HepG2 (cell line): ENCODE data around the gene STK17A. TPM values are rescaled to one million over a fixed set of nuclear protein-coding genes. Genes with fewer than 3 reads are reported as not detected.

Experiments
- ATAC-seq: fragments of 200-7000 bp; cut with Tn5 transposase; 3 replicates; pipeline ENCODE4 v1.9.1; 2020; ENCODE audit warnings: mild to moderate bottlenecking, moderate library complexity
- BruUV-seq: library from RNA; stranded (reverse); fragments of 400-500 nt; replicated peaks from 2 replicates; lab custom pipeline; 2021; lab: Mats Ljungman, UMichigan
- CTCF ChIA-PET: fragments of 300-600 bp; formaldehyde crosslinking; extraction: SDS; loops from one replicate; lab custom pipeline; 2021; ENCODE audit warnings: low total read pairs, inconsistent platforms, low intra/inter-chr PET ratio; lab: Yijun Ruan, JAX
- POLR2A ChIA-PET: fragments of 350-600 bp; sonication (Branson Sonifier 250); formaldehyde crosslinking; loops from one replicate; lab custom pipeline; 2020; ENCODE audit warnings: antibody characterized with exemption, inconsistent platforms; lab: Yijun Ruan, JAX
- DNase-seq: peaks from one replicate; pipeline ENCODE4 v3.0.0-alpha.2; 2015; ENCODE audit warnings: low spot score
- FAIRE-seq: peaks from 3 replicates; lab custom pipeline; 2011; peaks lifted over from hg19 to GRCh38; lab: Jason Lieb, UNC
- H2AFZ ChIP-seq: one replicate; pipeline ENCODE4 v1.6.1; 2011; ENCODE audit warnings: low read length, inconsistent platforms
- H3K27ac ChIP-seq: fragments of 300-600 bp; 3 replicates; pipeline ENCODE4 v1.8.0; 2011; ENCODE audit warnings: mixed run types, mild to moderate bottlenecking, mixed read lengths, low read length, inconsistent platforms; ENCODE audit not compliant: insufficient read depth; ENCODE audit errors: extremely low read length
- H3K27me3 ChIP-seq, 2 experiments: fragments of 200-600 bp in 1 of 2; 2 replicates in 1 of 2; 3 replicates in 1 of 2; pipeline versions ENCODE4 v1.6.0 to v1.8.0; 2011; ENCODE audit warnings: low read length in 2 of 2, mild to moderate bottlenecking in 2 of 2, moderate library complexity in 2 of 2, inconsistent platforms in 1 of 2; ENCODE audit not compliant: insufficient read depth in 2 of 2, control insufficient read depth in 1 of 2
- H3K36me3 ChIP-seq, 2 experiments: fragments of 200-600 bp in 1 of 2; replicated peaks in 1 of 2; 2 replicates in 1 of 2; 3 replicates in 1 of 2; pipeline versions ENCODE4 v1.5.1 to v1.8.0; 2011; ENCODE audit warnings: low read length in 2 of 2, inconsistent platforms in 1 of 2; ENCODE audit not compliant: insufficient read depth in 2 of 2, control insufficient read depth in 1 of 2
- H3K4me1 ChIP-seq: 2 replicates; pipeline ENCODE4 v1.5.1; 2012; ENCODE audit warnings: low read length, inconsistent platforms; ENCODE audit not compliant: insufficient read depth
- H3K4me2 ChIP-seq: 2 replicates; pipeline ENCODE4 v1.6.0; 2011; ENCODE audit warnings: low read depth, low read length, inconsistent platforms
- H3K4me3 ChIP-seq, 3 experiments: fragments of 200-600 bp in 1 of 3; sonication (generic), shearing (Covaris generic) in 1 of 3; replicated peaks in 1 of 3; 2 replicates each; pipeline ENCODE4 v1.5.1; 2011 to 2016; ENCODE audit warnings: low read length in 3 of 3, inconsistent platforms in 2 of 3, low read depth in 2 of 3, mild to moderate bottlenecking in 2 of 3, control low read depth in 1 of 3, mixed read lengths in 1 of 3; ENCODE audit not compliant: insufficient read depth in 1 of 3
- H3K79me2 ChIP-seq: one replicate; pipeline ENCODE4 v1.6.1; 2011; ENCODE audit warnings: low read length, inconsistent platforms; ENCODE audit not compliant: insufficient read depth
- H3K9ac ChIP-seq: 2 replicates; pipeline ENCODE4 v1.6.0; 2011; ENCODE audit warnings: mild to moderate bottlenecking, low read depth, low read length, inconsistent platforms; ENCODE audit not compliant: insufficient read depth
- H3K9me3 ChIP-seq: 2 replicates; pipeline ENCODE4 v1.5.1; 2012; ENCODE audit warnings: mild to moderate bottlenecking, low read length
- H4K20me1 ChIP-seq: 2 replicates; pipeline ENCODE4 v1.6.0; 2011; ENCODE audit warnings: inconsistent platforms, mild to moderate bottlenecking, low read length, moderate library complexity; ENCODE audit not compliant: insufficient read depth
- BRCA1 ChIP-seq: sonication (generic); formaldehyde crosslinking; IDR thresholded peaks from 2 replicates; pipeline ENCODE4 v1.4.0; 2020; ENCODE audit warnings: missing genetic modification reagents
- HIVEP1 ChIP-seq: sonication (generic); formaldehyde crosslinking; IDR thresholded peaks from 2 replicates; pipeline ENCODE4 v1.4.0; 2020; ENCODE audit warnings: mild to moderate bottlenecking, missing genetic modification reagents
- HOMEZ ChIP-seq: IDR thresholded peaks from 2 replicates; pipeline ENCODE4 v1.6.1; 2016; ENCODE audit warnings: low read depth
- KLF6 ChIP-seq: IDR thresholded peaks from 2 replicates; pipeline ENCODE4 v1.8.0; 2016; ENCODE audit warnings: missing biosample characterization, missing genetic modification reagents
- MAFK ChIP-seq, 2 experiments: IDR thresholded peaks in 1 of 2; conservative IDR thresholded peaks in 1 of 2; 2 replicates each; pipeline ENCODE4 v1.6.1; 2011; ENCODE audit warnings: improper control_type of control experiment in 2 of 2, low read length in 2 of 2
- MEIS1 ChIP-seq: sonication (generic); formaldehyde crosslinking; IDR thresholded peaks from 2 replicates; pipeline ENCODE4 v1.9.0; 2021; ENCODE audit warnings: mild to moderate bottlenecking, missing genetic modification reagents, moderate library complexity, borderline replicate concordance
- RXRA ChIP-seq: sonication (generic); formaldehyde crosslinking; IDR thresholded peaks from 2 replicates; pipeline ENCODE4 v1.5.1; 2020; ENCODE audit warnings: missing genetic modification reagents
- SMC3 ChIP-seq: IDR thresholded peaks from 2 replicates; pipeline ENCODE4 v1.6.1; 2011; ENCODE audit warnings: low read length, improper control_type of control experiment
- TOPORS ChIP-seq: sonication (generic); formaldehyde crosslinking; IDR thresholded peaks from 2 replicates; pipeline ENCODE4 v1.8.0; 2023; ENCODE audit warnings: mild to moderate bottlenecking, missing genetic modification reagents
- TSC22D2 ChIP-seq: sonication (generic); formaldehyde crosslinking; IDR thresholded peaks from 2 replicates; pipeline ENCODE4 v1.5.1; 2020; ENCODE audit warnings: missing genetic modification reagents, mild to moderate bottlenecking, borderline replicate concordance
- ZNF574 ChIP-seq: sonication (generic); formaldehyde crosslinking; IDR thresholded peaks from 2 replicates; pipeline ENCODE4 v1.4.0; 2020; ENCODE audit warnings: missing genetic modification reagents
- WGBS: methylation state at CpG from one replicate; pipeline ENCODE4 v1.1.6; 2017; ENCODE audit warnings: low lambda C conversion rate; 5-methylcytosine and 5-hydroxymethylcytosine counted together
- in situ Hi-C: cut with HindIII; loops from 2 replicates; pipeline ENCODE4 v1.10.0; 2017; ENCODE audit warnings: low pct_unique_long_range_greater_than_20kb; ENCODE audit not compliant: extremely low pct_ligation_motif_present
- intact Hi-C: fragments of 100-400 bp; cut with micrococcal nuclease; formaldehyde crosslinking; loops from one replicate; pipeline ENCODE4 v1.10.0; 2022; ENCODE audit not compliant: unreplicated experiment
- polyA plus RNA-seq, 8 experiments: library from polyadenylated mRNA; depleted of rRNA in 3 of 8; stranded (reverse) in 7 of 8; unstranded in 1 of 8; fragments of >200 nt; fragmentation: Illumina TruSeq in 4 of 8; extraction: Trizol in 4 of 8; gene quantifications; 2 replicates each; pipeline versions ENCODE4 v1.2.1 to v1.2.3, GENCODE V29; 2011 to 2016; ENCODE audit warnings: low read depth in 4 of 8, missing spikeins in 1 of 8, mixed read lengths in 1 of 8; ENCODE audit not compliant: insufficient read depth in 1 of 8
- total RNA-seq, 5 experiments: library from RNA; depleted of rRNA; stranded (reverse); fragments of >200 nt; fragmentation: Illumina TruSeq; extraction: Trizol; gene quantifications; 2 replicates each; pipeline ENCODE4 v1.2.3, GENCODE V29; 2016; ENCODE audit warnings: low read depth in 1 of 5
- TF ChIP-seq, protein P1 (sequence below): sonication (generic); formaldehyde crosslinking; IDR thresholded peaks from 2 replicates; pipeline ENCODE4 v1.4.0; 2020; ENCODE audit warnings: mild to moderate bottlenecking, missing genetic modification reagents

STK17A gene
- total and polyA plus RNA-seq, 2 of the 13 experiments (the other 11 are each of a cell fraction or from before 2014, with no cell fraction given): 18.6 to 24.3 TPM

- TF ChIP-seq, protein P1, sequence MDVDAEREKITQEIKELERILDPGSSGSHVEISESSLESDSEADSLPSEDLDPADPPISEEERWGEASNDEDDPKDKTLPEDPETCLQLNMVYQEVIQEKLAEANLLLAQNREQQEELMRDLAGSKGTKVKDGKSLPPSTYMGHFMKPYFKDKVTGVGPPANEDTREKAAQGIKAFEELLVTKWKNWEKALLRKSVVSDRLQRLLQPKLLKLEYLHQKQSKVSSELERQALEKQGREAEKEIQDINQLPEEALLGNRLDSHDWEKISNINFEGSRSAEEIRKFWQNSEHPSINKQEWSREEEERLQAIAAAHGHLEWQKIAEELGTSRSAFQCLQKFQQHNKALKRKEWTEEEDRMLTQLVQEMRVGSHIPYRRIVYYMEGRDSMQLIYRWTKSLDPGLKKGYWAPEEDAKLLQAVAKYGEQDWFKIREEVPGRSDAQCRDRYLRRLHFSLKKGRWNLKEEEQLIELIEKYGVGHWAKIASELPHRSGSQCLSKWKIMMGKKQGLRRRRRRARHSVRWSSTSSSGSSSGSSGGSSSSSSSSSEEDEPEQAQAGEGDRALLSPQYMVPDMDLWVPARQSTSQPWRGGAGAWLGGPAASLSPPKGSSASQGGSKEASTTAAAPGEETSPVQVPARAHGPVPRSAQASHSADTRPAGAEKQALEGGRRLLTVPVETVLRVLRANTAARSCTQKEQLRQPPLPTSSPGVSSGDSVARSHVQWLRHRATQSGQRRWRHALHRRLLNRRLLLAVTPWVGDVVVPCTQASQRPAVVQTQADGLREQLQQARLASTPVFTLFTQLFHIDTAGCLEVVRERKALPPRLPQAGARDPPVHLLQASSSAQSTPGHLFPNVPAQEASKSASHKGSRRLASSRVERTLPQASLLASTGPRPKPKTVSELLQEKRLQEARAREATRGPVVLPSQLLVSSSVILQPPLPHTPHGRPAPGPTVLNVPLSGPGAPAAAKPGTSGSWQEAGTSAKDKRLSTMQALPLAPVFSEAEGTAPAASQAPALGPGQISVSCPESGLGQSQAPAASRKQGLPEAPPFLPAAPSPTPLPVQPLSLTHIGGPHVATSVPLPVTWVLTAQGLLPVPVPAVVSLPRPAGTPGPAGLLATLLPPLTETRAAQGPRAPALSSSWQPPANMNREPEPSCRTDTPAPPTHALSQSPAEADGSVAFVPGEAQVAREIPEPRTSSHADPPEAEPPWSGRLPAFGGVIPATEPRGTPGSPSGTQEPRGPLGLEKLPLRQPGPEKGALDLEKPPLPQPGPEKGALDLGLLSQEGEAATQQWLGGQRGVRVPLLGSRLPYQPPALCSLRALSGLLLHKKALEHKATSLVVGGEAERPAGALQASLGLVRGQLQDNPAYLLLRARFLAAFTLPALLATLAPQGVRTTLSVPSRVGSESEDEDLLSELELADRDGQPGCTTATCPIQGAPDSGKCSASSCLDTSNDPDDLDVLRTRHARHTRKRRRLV (CRISPR knock-in tag): 0 out of 2 replicates have a peak, but pooled peaks have one; percentile 49
These were observed 701 bp downstream of the STK17A start (continued) for GRCh38 chr7:43583424-43584194.

GRCh38 chr7:43584195-43584586, 1.3 kb downstream of the STK17A start:
- DNase-seq (peak; percentile 79), FAIRE-seq (no peak), ATAC-seq (peak; percentile 40)
- H3K9me3 ChIP-seq: no peaks in the 10 kb centered on the region
- peak overlapping the region; percentile 84 for H3K9ac ChIP-seq
- no peaks in the 10 kb centered on the region for H3K36me3 ChIP-seq
- peaks cover 53% of the 10 kb centered on the region for H3K4me1 ChIP-seq
- intact Hi-C loops (loop anchor here (5.0 kb wide), 4 partner anchors 38 to 127 kb away; no protein-coding TSS in a partner anchor), in situ Hi-C loops (loop anchor here (5.0 kb wide), 2 partner anchors 118 to 253 kb away; no protein-coding TSS in a partner anchor)
- peak overlapping the region; percentile 75 for H3K27ac ChIP-seq
- H3K4me2 ChIP-seq: peak overlapping the region; percentile 97
- H4K20me1 ChIP-seq: peaks cover 24% of the 10 kb centered on the region
- TSS peak; percentile 48 for BruUV-seq
- H3K79me2 ChIP-seq: peaks cover 58% of the 10 kb centered on the region
- WGBS: 4% methylated on average over 8 of the region's 8 CpGs
- ChIA-PET CTCF (interaction anchor here (3.2 to 3.6 kb wide), 2 partner anchors 116 to 255 kb away, joined by 46 to 59 read pairs; no protein-coding TSS in a partner anchor), POLR2A (interaction anchor here (0.7 to 1.7 kb wide), 4 partner anchors 55 to 145 kb away, joined by 3 to 5 read pairs (median 4); partner anchors contain the start of gene COA1)
- no peak overlapping the region for H2AFZ ChIP-seq
- H3K4me3 ChIP-seq: peak overlapping the region; percentile 89 to 96 (median 93)
- H3K27me3 ChIP-seq: peaks cover 0 to 5% of the 10 kb centered on the region in 2 experiments; a peak in 1 of 5 replicates
- TF ChIP-seq TSC22D2 (no peak), RXRA (no peak), KLF6 (CRISPR knock-in tag) (no peak), BRCA1 (no peak), TOPORS (CRISPR knock-in tag) (no peak), ZNF574 (CRISPR knock-in tag) (no peak), MEIS1 (CRISPR knock-in tag) (no peak), SMC3 (0 out of 2 replicates have a peak, but pooled peaks have one; percentile 2), MAFK (conservative IDR thresholded peaks at IDR 0.05 in 1 of 2, IDR thresholded peaks at IDR 0.05 in 1 of 2; ENCODE audit: low read length in 2 of 2) (peak; percentile 44 to 53; a peak in 3 of 4 replicates), HOMEZ (CRISPR knock-in tag) (no peak), HIVEP1 (no peak)
